CD14-positive monocyte (primary cell): ENCODE data around the gene ZMYND19. TPM values are rescaled to one million over a fixed set of nuclear protein-coding genes. Genes with fewer than 3 reads are reported as not detected.
"Not testable (repeated sequence)": the region's sequence is repeated elsewhere in the genome, so short reads cannot be mapped to it uniquely, and the experiment has no call there.

Experiments
- DNase-seq, 3 donors: peaks; one replicate each; pipeline ENCODE4 v3.0.0-alpha.2; 2011 to 2022
- H2AFZ ChIP-seq: 2 replicates; pipeline ENCODE4 v1.6.0; 2012; ENCODE audit warnings: mild to moderate bottlenecking, low read depth, low read length, inconsistent platforms; ENCODE audit not compliant: insufficient read depth, poor library complexity, severe bottlenecking
- H3K27ac ChIP-seq, 2 donors: 1 replicate in 1 of 2; 2 replicates in 1 of 2; pipeline ENCODE4 v1.5.1; 2012 to 2013; ENCODE audit warnings: low read length in 2 of 2, control low read depth in 1 of 2, inconsistent platforms in 1 of 2, low read depth in 1 of 2, mild to moderate bottlenecking in 1 of 2
- H3K27me3 ChIP-seq, 2 donors: one replicate each; pipeline versions ENCODE4 v1.6.0 to v1.6.1; 2011 to 2013; ENCODE audit warnings: low read length in 2 of 2; ENCODE audit not compliant: control insufficient read depth in 2 of 2, insufficient read depth in 2 of 2
- H3K36me3 ChIP-seq, 2 donors: replicated peaks in 1 of 2; 1 replicate in 1 of 2; 2 replicates in 1 of 2; pipeline versions ENCODE4 v1.5.1 to v1.6.1; 2012 to 2013; ENCODE audit warnings: low read length in 2 of 2, control low read depth in 1 of 2, inconsistent platforms in 1 of 2, mild to moderate bottlenecking in 1 of 2; ENCODE audit not compliant: insufficient read depth in 2 of 2, control insufficient read depth in 1 of 2
- H3K4me1 ChIP-seq, 2 donors: 1 replicate in 1 of 2; 2 replicates in 1 of 2; pipeline versions ENCODE4 v1.5.1 to v1.6.1; 2012 to 2013; ENCODE audit warnings: low read length in 2 of 2, control low read depth in 1 of 2, inconsistent platforms in 1 of 2, mild to moderate bottlenecking in 1 of 2, moderate library complexity in 1 of 2; ENCODE audit not compliant: insufficient read depth in 2 of 2, control insufficient read depth in 1 of 2
- H3K4me2 ChIP-seq: replicated peaks from 2 replicates; pipeline ENCODE3; 2012; ENCODE audit warnings: low read length, moderate library complexity, mild to moderate bottlenecking; ENCODE audit not compliant: poor library complexity, severe bottlenecking; ENCODE audit errors: extremely low read depth
- H3K4me3 ChIP-seq, 3 experiments: fragments of 200-600 bp in 1 of 3; sonication (generic) in 1 of 3; replicated peaks in 1 of 3; 1 replicate in 2 of 3; 2 replicates in 1 of 3; pipeline ENCODE4 v1.5.1; 2011 to 2013; ENCODE audit warnings: low read length in 3 of 3, mild to moderate bottlenecking in 3 of 3, control low read depth in 2 of 3, low read depth in 2 of 3, inconsistent platforms in 1 of 3, moderate library complexity in 1 of 3
- H3K79me2 ChIP-seq: 2 replicates; pipeline ENCODE4 v1.6.0; 2012; ENCODE audit warnings: mild to moderate bottlenecking, control low read depth, inconsistent platforms, low read length, moderate library complexity; ENCODE audit not compliant: insufficient read depth
- H3K9ac ChIP-seq: 2 replicates; pipeline ENCODE4 v1.6.0; 2017; ENCODE audit warnings: low read length, mild to moderate bottlenecking; ENCODE audit not compliant: insufficient read depth, poor library complexity, severe bottlenecking
- H3K9me3 ChIP-seq, 2 donors: replicated peaks in 1 of 2; 1 replicate in 1 of 2; 2 replicates in 1 of 2; pipeline versions ENCODE4 v1.5.1 to v1.6.1; 2012 to 2013; ENCODE audit warnings: low read length in 2 of 2, control low read depth in 1 of 2; ENCODE audit not compliant: control insufficient read depth in 1 of 2, insufficient read depth in 1 of 2
- H4K20me1 ChIP-seq: 2 replicates; pipeline ENCODE4 v1.6.0; 2012; ENCODE audit warnings: mild to moderate bottlenecking, low read length, control low read depth, moderate library complexity; ENCODE audit not compliant: insufficient read depth
- H3K27ac Mint-ChIP-seq, 7 donors: one replicate each; pipeline ENCODE4 v1.8.0; 2020; ENCODE audit warnings: mild to moderate bottlenecking in 7 of 7, mixed read lengths in 7 of 7, moderate library complexity in 6 of 7, inconsistent platforms in 2 of 7
- H3K27me3 Mint-ChIP-seq, 3 donors: one replicate each; pipeline ENCODE4 v1.8.0; 2021 to 2022; ENCODE audit warnings: low read depth in 3 of 3, mild to moderate bottlenecking in 3 of 3, mixed read lengths in 3 of 3, moderate library complexity in 3 of 3, inconsistent platforms in 1 of 3
- H3K36me3 Mint-ChIP-seq, 2 donors: one replicate each; pipeline ENCODE4 v1.8.0; 2020; ENCODE audit warnings: mixed read lengths in 2 of 2, inconsistent platforms in 1 of 2, mild to moderate bottlenecking in 1 of 2
- H3K4me1 Mint-ChIP-seq: one replicate; pipeline ENCODE4 v1.8.0; 2020; ENCODE audit warnings: mild to moderate bottlenecking, mixed read lengths
- H3K4me3 Mint-ChIP-seq, 2 donors: one replicate each; pipeline ENCODE4 v1.8.0; 2020; ENCODE audit warnings: mild to moderate bottlenecking in 2 of 2, mixed read lengths in 2 of 2, moderate library complexity in 1 of 2
- H3K9me3 Mint-ChIP-seq, 7 donors: one replicate each; pipeline ENCODE4 v1.8.0; 2020 to 2022; ENCODE audit warnings: mixed read lengths in 7 of 7, mild to moderate bottlenecking in 6 of 7, moderate library complexity in 6 of 7, inconsistent platforms in 2 of 7
- CTCF ChIP-seq: fragments of 200-600 bp; IDR thresholded peaks from one replicate; pipeline ENCODE4 v1.8.0; 2022; ENCODE audit warnings: antibody characterized with exemption, mild to moderate bottlenecking
- WGBS: methylation state at CpG from one replicate; pipeline ENCODE4 v1.1.5; 2013; ENCODE audit warnings: missing lambda C conversion rate; ENCODE audit not compliant: insufficient coverage; 5-methylcytosine and 5-hydroxymethylcytosine counted together
- intact Hi-C, 2 donors: fragments of 100-400 bp; cut with micrococcal nuclease; formaldehyde crosslinking; loops; one replicate each; pipeline versions ENCODE4 v1.15.0 to v1.15.1; 2023
- polyA plus RNA-seq, 3 donors: library from polyadenylated mRNA; depleted of rRNA in 1 of 3; unstranded in 2 of 3; stranded (reverse) in 1 of 3; fragments of 300-500 nt in 2 of 3; fragments of >200 nt in 1 of 3; fragmentation: Illumina TruSeq in 2 of 3; gene quantifications; 1 replicate in 2 of 3; 2 replicates in 1 of 3; pipeline ENCODE4 v1.2.3, GENCODE V29; 2012 to 2021

The ZMYND19 gene
- polyA plus RNA-seq, 3 donors: 1.9 to 12.4 (median 4.5) TPM

GRCh38 chr9:137540536-137540935 is 49.8 kb downstream of the ZMYND19 start:
- Histone ChIP-seq H3K4me1 (no peaks in the 10 kb centered on the region), H3K36me3 (no peaks in the 10 kb centered on the region), H3K27ac (no peak overlapping the region), H3K27me3 (no peaks in the 10 kb centered on the region), H4K20me1 (no peaks in the 10 kb centered on the region), H2AFZ (no peak overlapping the region), H3K79me2 (no peaks in the 10 kb centered on the region), H3K4me2 (no peak overlapping the region), H3K9me3 (no peaks in the 10 kb centered on the region), H3K4me3 (no peak overlapping the region), H3K9ac (no peak overlapping the region)
- Mint-ChIP-seq H3K4me3 (no peak overlapping the region), H3K27me3 (peaks cover 0 to 3% (median 2%) of the 10 kb centered on the region in 3 donors), H3K27ac (no peak overlapping the region), H3K36me3 (no peaks in the 10 kb centered on the region), H3K4me1 (peaks cover 12% of the 10 kb centered on the region), H3K9me3 (no peaks in the 10 kb centered on the region)
- DNase-seq: no peak
- 95% methylated on average over 16 of the region's 18 CpGs for WGBS
- no peak for TF ChIP-seq CTCF
- intact Hi-C loops: no loop called here

DNA sequence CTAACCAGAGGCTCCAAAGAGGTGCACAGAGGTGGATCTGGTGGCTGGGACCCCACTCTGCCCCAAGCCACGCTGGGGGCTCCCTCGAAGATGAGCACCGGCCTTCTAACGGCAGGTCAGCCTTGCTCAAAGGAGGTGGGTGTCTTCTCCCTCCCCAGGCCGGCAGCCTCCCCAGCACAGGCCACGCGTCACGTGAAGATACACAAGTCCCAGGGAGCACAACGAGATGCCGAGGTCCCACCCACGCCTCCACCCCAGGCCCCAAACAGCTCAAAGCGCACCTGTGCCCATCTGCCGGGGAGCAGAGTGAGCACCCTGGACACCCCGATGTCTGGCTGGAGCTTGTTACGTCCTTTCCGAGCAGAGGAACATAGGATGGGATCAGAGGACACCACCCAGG is 52.3 kb downstream of the ZMYND19 start:
- TF ChIP-seq CTCF: no peak
- Histone ChIP-seq H3K4me3 (no peak overlapping the region), H3K4me1 (no peaks in the 10 kb centered on the region), H2AFZ (no peak overlapping the region), H3K79me2 (no peaks in the 10 kb centered on the region), H3K9ac (no peak overlapping the region), H3K36me3 (no peaks in the 10 kb centered on the region), H3K27me3 (no peaks in the 10 kb centered on the region), H4K20me1 (no peaks in the 10 kb centered on the region), H3K9me3 (no peaks in the 10 kb centered on the region), H3K4me2 (no peak overlapping the region), H3K27ac (no peak overlapping the region)
- Mint-ChIP-seq H3K4me3 (no peak overlapping the region), H3K4me1 (peaks cover 18% of the 10 kb centered on the region), H3K27ac (no peak overlapping the region), H3K27me3 (peaks cover 0 to 2% (median 0%) of the 10 kb centered on the region in 3 donors), H3K36me3 (no peaks in the 10 kb centered on the region), H3K9me3 (peaks cover 0 to 2% (median 0%) of the 10 kb centered on the region in 7 donors)
- 98% methylated on average over 16 of the region's 16 CpGs for WGBS
- DNase-seq: no peak
- intact Hi-C loops: no loop called here

- H3K27ac Mint-ChIP-seq, H3K9me3 Mint-ChIP-seq, H3K4me2 ChIP-seq, H3K4me3 Mint-ChIP-seq, H3K36me3 Mint-ChIP-seq, DNase-seq, H3K27ac ChIP-seq, H3K9ac ChIP-seq, intact Hi-C loops, H3K79me2 ChIP-seq, H3K9me3 ChIP-seq, H3K27me3 ChIP-seq, H4K20me1 ChIP-seq, H3K27me3 Mint-ChIP-seq, H3K4me1 ChIP-seq, H3K4me3 ChIP-seq, H3K36me3 ChIP-seq: not testable (repeated sequence)
- H2AFZ ChIP-seq: peak overlapping the region; percentile 53
- H3K4me1 Mint-ChIP-seq: peaks cover 18% of the 10 kb centered on the region
- WGBS: 26% methylated on average over 12 of the region's 16 CpGs
These were observed 53.6 kb downstream of the ZMYND19 start for GRCh38 chr9:137536594-137537131.
